CD14-positive monocyte (primary cell): ENCODE results near the gene SMARCB1. TPM values are rescaled to one million over a fixed set of nuclear protein-coding genes. Genes with fewer than 3 reads are reported as not detected.

Experiments
- DNase-seq, 3 donors: peaks; one replicate each; pipeline ENCODE4 v3.0.0-alpha.2; 2011 to 2022
- H2AFZ ChIP-seq: 2 replicates; pipeline ENCODE4 v1.6.0; 2012; ENCODE audit warnings: mild to moderate bottlenecking, low read depth, low read length, inconsistent platforms; ENCODE audit not compliant: insufficient read depth, poor library complexity, severe bottlenecking
- H3K27ac ChIP-seq, 2 donors: 1 replicate in 1 of 2; 2 replicates in 1 of 2; pipeline ENCODE4 v1.5.1; 2012 to 2013; ENCODE audit warnings: low read length in 2 of 2, control low read depth in 1 of 2, inconsistent platforms in 1 of 2, low read depth in 1 of 2, mild to moderate bottlenecking in 1 of 2
- H3K27me3 ChIP-seq, 2 donors: one replicate each; pipeline versions ENCODE4 v1.6.0 to v1.6.1; 2011 to 2013; ENCODE audit warnings: low read length in 2 of 2; ENCODE audit not compliant: control insufficient read depth in 2 of 2, insufficient read depth in 2 of 2
- H3K36me3 ChIP-seq, 2 donors: replicated peaks in 1 of 2; 1 replicate in 1 of 2; 2 replicates in 1 of 2; pipeline versions ENCODE4 v1.5.1 to v1.6.1; 2012 to 2013; ENCODE audit warnings: low read length in 2 of 2, control low read depth in 1 of 2, inconsistent platforms in 1 of 2, mild to moderate bottlenecking in 1 of 2; ENCODE audit not compliant: insufficient read depth in 2 of 2, control insufficient read depth in 1 of 2
- H3K4me1 ChIP-seq, 2 donors: 1 replicate in 1 of 2; 2 replicates in 1 of 2; pipeline versions ENCODE4 v1.5.1 to v1.6.1; 2012 to 2013; ENCODE audit warnings: low read length in 2 of 2, control low read depth in 1 of 2, inconsistent platforms in 1 of 2, mild to moderate bottlenecking in 1 of 2, moderate library complexity in 1 of 2; ENCODE audit not compliant: insufficient read depth in 2 of 2, control insufficient read depth in 1 of 2
- H3K4me2 ChIP-seq: replicated peaks from 2 replicates; pipeline ENCODE3; 2012; ENCODE audit warnings: low read length, moderate library complexity, mild to moderate bottlenecking; ENCODE audit not compliant: poor library complexity, severe bottlenecking; ENCODE audit errors: extremely low read depth
- H3K4me3 ChIP-seq, 3 experiments: fragments of 200-600 bp in 1 of 3; sonication (generic) in 1 of 3; replicated peaks in 1 of 3; 1 replicate in 2 of 3; 2 replicates in 1 of 3; pipeline ENCODE4 v1.5.1; 2011 to 2013; ENCODE audit warnings: low read length in 3 of 3, mild to moderate bottlenecking in 3 of 3, control low read depth in 2 of 3, low read depth in 2 of 3, inconsistent platforms in 1 of 3, moderate library complexity in 1 of 3
- H3K79me2 ChIP-seq: 2 replicates; pipeline ENCODE4 v1.6.0; 2012; ENCODE audit warnings: mild to moderate bottlenecking, control low read depth, inconsistent platforms, low read length, moderate library complexity; ENCODE audit not compliant: insufficient read depth
- H3K9ac ChIP-seq: 2 replicates; pipeline ENCODE4 v1.6.0; 2017; ENCODE audit warnings: low read length, mild to moderate bottlenecking; ENCODE audit not compliant: insufficient read depth, poor library complexity, severe bottlenecking
- H3K9me3 ChIP-seq, 2 donors: replicated peaks in 1 of 2; 1 replicate in 1 of 2; 2 replicates in 1 of 2; pipeline versions ENCODE4 v1.5.1 to v1.6.1; 2012 to 2013; ENCODE audit warnings: low read length in 2 of 2, control low read depth in 1 of 2; ENCODE audit not compliant: control insufficient read depth in 1 of 2, insufficient read depth in 1 of 2
- H4K20me1 ChIP-seq: 2 replicates; pipeline ENCODE4 v1.6.0; 2012; ENCODE audit warnings: mild to moderate bottlenecking, low read length, control low read depth, moderate library complexity; ENCODE audit not compliant: insufficient read depth
- H3K27ac Mint-ChIP-seq, 7 donors: one replicate each; pipeline ENCODE4 v1.8.0; 2020; ENCODE audit warnings: mild to moderate bottlenecking in 7 of 7, mixed read lengths in 7 of 7, moderate library complexity in 6 of 7, inconsistent platforms in 2 of 7
- H3K27me3 Mint-ChIP-seq, 3 donors: one replicate each; pipeline ENCODE4 v1.8.0; 2021 to 2022; ENCODE audit warnings: low read depth in 3 of 3, mild to moderate bottlenecking in 3 of 3, mixed read lengths in 3 of 3, moderate library complexity in 3 of 3, inconsistent platforms in 1 of 3
- H3K36me3 Mint-ChIP-seq, 2 donors: one replicate each; pipeline ENCODE4 v1.8.0; 2020; ENCODE audit warnings: mixed read lengths in 2 of 2, inconsistent platforms in 1 of 2, mild to moderate bottlenecking in 1 of 2
- H3K4me1 Mint-ChIP-seq: one replicate; pipeline ENCODE4 v1.8.0; 2020; ENCODE audit warnings: mild to moderate bottlenecking, mixed read lengths
- H3K4me3 Mint-ChIP-seq, 2 donors: one replicate each; pipeline ENCODE4 v1.8.0; 2020; ENCODE audit warnings: mild to moderate bottlenecking in 2 of 2, mixed read lengths in 2 of 2, moderate library complexity in 1 of 2
- H3K9me3 Mint-ChIP-seq, 7 donors: one replicate each; pipeline ENCODE4 v1.8.0; 2020 to 2022; ENCODE audit warnings: mixed read lengths in 7 of 7, mild to moderate bottlenecking in 6 of 7, moderate library complexity in 6 of 7, inconsistent platforms in 2 of 7
- CTCF ChIP-seq: fragments of 200-600 bp; IDR thresholded peaks from one replicate; pipeline ENCODE4 v1.8.0; 2022; ENCODE audit warnings: antibody characterized with exemption, mild to moderate bottlenecking
- WGBS: methylation state at CpG from one replicate; pipeline ENCODE4 v1.1.5; 2013; ENCODE audit warnings: missing lambda C conversion rate; ENCODE audit not compliant: insufficient coverage; 5-methylcytosine and 5-hydroxymethylcytosine counted together
- intact Hi-C, 2 donors: fragments of 100-400 bp; cut with micrococcal nuclease; formaldehyde crosslinking; loops; one replicate each; pipeline versions ENCODE4 v1.15.0 to v1.15.1; 2023
- polyA plus RNA-seq, 3 donors: library from polyadenylated mRNA; depleted of rRNA in 1 of 3; unstranded in 2 of 3; stranded (reverse) in 1 of 3; fragments of 300-500 nt in 2 of 3; fragments of >200 nt in 1 of 3; fragmentation: Illumina TruSeq in 2 of 3; gene quantifications; 1 replicate in 2 of 3; 2 replicates in 1 of 3; pipeline ENCODE4 v1.2.3, GENCODE V29; 2012 to 2021

The SMARCB1 gene
- polyA plus RNA-seq, 3 donors: 30.3 to 71.8 (median 31.5) TPM

- Mint-ChIP-seq H3K4me1 (peaks cover 40% of the 10 kb centered on the region), H3K27ac (peak within 1 kb of the TSS in 6 of 7 donors; percentile 78 to 94 (median 87)), H3K4me3 (peak within 1 kb of the TSS; percentile 85 to 90), H3K9me3 (peaks cover 0 to 2% (median 0%) of the 10 kb centered on the region in 7 donors), H3K36me3 (peaks cover 11 to 13% of the 10 kb centered on the region in 2 donors), H3K27me3 (peaks cover 11 to 15% (median 12%) of the 10 kb centered on the region in 3 donors)
- Histone ChIP-seq H3K9ac (peak within 1 kb of the TSS; percentile 86), H4K20me1 (no peaks in the 10 kb centered on the region), H3K79me2 (peaks cover 10% of the 10 kb centered on the region), H3K27me3 (peaks cover 4 to 10% of the 10 kb centered on the region in 2 donors), H3K4me3 (peak within 1 kb of the TSS; percentile 48 to 92 (median 71)), H3K36me3 (peaks cover 0 to 15% of the 10 kb centered on the region in 2 donors), H3K9me3 (no peaks in the 10 kb centered on the region), H3K4me2 (peak within 1 kb of the TSS; percentile 100), H3K27ac (peak within 1 kb of the TSS; percentile 45 to 85), H3K4me1 (peaks cover 37 to 53% of the 10 kb centered on the region in 2 donors), H2AFZ (peak within 1 kb of the TSS; percentile 96)
- TF ChIP-seq CTCF: peak; percentile 91
- peak; percentile 76 to 83 (median 77) for DNase-seq
- WGBS: under 1% methylated on average over 48 of the region's 63 CpGs
- intact Hi-C loops: loop anchor here (2.0 kb wide), 1 partner anchor 81 kb away; no protein-coding TSS in a partner anchor
Measured at GRCh38 chr22:23767673-23768548, 18.9 kb upstream of the SMARCB1 start, which contains the start of gene CHCHD10. TSS of gene CHCHD10 (minus strand) at chr22:23767972. CDS start at chr22:23767874, 98 bp downstream.

- H3K4me1 ChIP-seq: peaks cover 25 to 42% of the 10 kb centered on the region in 2 donors
- TF ChIP-seq CTCF: no peak
- no peak for DNase-seq
Measured at GRCh38 chr22:23769321-23769965, 17.3 kb upstream of the SMARCB1 start.

More at GRCh38 chr22:23769321-23769965, 17.3 kb upstream of the SMARCB1 start:
- H3K36me3 Mint-ChIP-seq: peaks cover 11 to 16% of the 10 kb centered on the region in 2 donors
- H3K27ac ChIP-seq: no peak overlapping the region
- intact Hi-C loops: loop anchor here (2.0 kb wide), 1 partner anchor 79 kb away; no protein-coding TSS in a partner anchor
- H3K4me2 ChIP-seq: no peak overlapping the region
- no peaks in the 10 kb centered on the region for H4K20me1 ChIP-seq
- H3K27ac Mint-ChIP-seq: peak overlapping the region in 1 of 7 donors; percentile 46
- H3K4me1 Mint-ChIP-seq: peaks cover 28% of the 10 kb centered on the region
- H3K9me3 Mint-ChIP-seq: peaks cover 0 to 6% (median 3%) of the 10 kb centered on the region in 7 donors
- H3K27me3 Mint-ChIP-seq: peaks cover 25 to 28% (median 25%) of the 10 kb centered on the region in 3 donors
- H3K9me3 ChIP-seq: no peaks in the 10 kb centered on the region
- no peak overlapping the region for H3K9ac ChIP-seq
- no peak overlapping the region for H3K4me3 Mint-ChIP-seq
- H3K27me3 ChIP-seq: peaks cover 7 to 23% of the 10 kb centered on the region in 2 donors
- H3K4me3 ChIP-seq: no peak overlapping the region
- H3K79me2 ChIP-seq: peaks cover 10% of the 10 kb centered on the region
- H3K36me3 ChIP-seq: peaks cover 0 to 14% of the 10 kb centered on the region in 2 donors
- WGBS: 52% methylated on average over 4 of the region's 6 CpGs
- H2AFZ ChIP-seq: no peak overlapping the region
